Measurements from ENCODE around the gene BLMH. TPM values are rescaled to one million over a fixed set of nuclear protein-coding genes. Genes with fewer than 3 reads are reported as not detected.

Gene BLMH
- total and polyA plus RNA-seq, 9 of the 15 experiments (the other 6 are each of a cell fraction or from before 2014, with no cell fraction given), result 26.0 to 118 (median 67.3) TPM

- Histone ChIP-seq H3K27me3 (ENCODE audit: control insufficient read depth in 2 of 2, insufficient read depth in 2 of 2, low read length in 2 of 2) (no peaks in the 10 kb centered on the region), H3K9ac (ENCODE audit: insufficient read depth in 1 of 2, low read depth in 2 of 2, low read length in 2 of 2) (no peak overlapping the region), H3K36me3 (ENCODE audit: control insufficient read depth, insufficient read depth, low read length) (no peaks in the 10 kb centered on the region), H3K9me3 (replicated peaks; ENCODE audit: control insufficient read depth, insufficient read depth, low read depth, low read length) (no peaks in the 10 kb centered on the region), H3K4me3 (no peak overlapping the region), H4K20me1 (replicated peaks; ENCODE audit: control insufficient read depth, insufficient read depth, low read length) (no peaks in the 10 kb centered on the region), H3K27ac (ENCODE audit: extremely low read depth, low read depth, low read length) (no peak overlapping the region), H3K79me2 (ENCODE audit: control insufficient read depth, insufficient read depth, low read length) (no peaks in the 10 kb centered on the region), H3K4me1 (replicated peaks in 1 of 2; ENCODE audit: control insufficient read depth in 2 of 2, insufficient read depth in 2 of 2, low read length in 2 of 2) (peaks cover 0 to 22% of the 10 kb centered on the region in 2 experiments; a peak in 3 of 5 replicates), H3K4me2 (ENCODE audit: insufficient read depth, low read length) (no peak overlapping the region), H3K9me1 (ENCODE audit: control insufficient read depth, insufficient read depth, low read length) (no peaks in the 10 kb centered on the region), H2AFZ (ENCODE audit: low read depth, low read length) (0 out of 2 replicates have a peak overlapping the region, but pooled peaks have one; percentile 18)
- no peak for ATAC-seq
- WGBS (ENCODE audit: insufficient coverage, low coverage, missing lambda C conversion rate), result 35% methylated on average over 4 of the region's 4 CpGs
- in situ Hi-C loops (cut with MboI) (no loop called here), intact Hi-C loops (cut with micrococcal nuclease) (no loop called here)
- BruUV-seq (replicated peaks), result no TSS peak
- ChIA-PET POLR2A (interaction anchor here (0.7 kb wide), 1 partner anchor 15 kb away, joined by 3 read pairs; no protein-coding TSS in a partner anchor), CTCF (ENCODE audit: low intra/inter-chr PET ratio) (no interaction called here)
- no peak for TF ChIP-seq ZNF668 (CRISPR knock-in tag; IDR thresholded peaks at IDR 0.05)
- no peak for TF ChIP-seq POLR2AphosphoS2 (IDR thresholded peaks at IDR 0.05; ENCODE audit: low read length)
- TF ChIP-seq ZNF696 (CRISPR knock-in tag; conservative IDR thresholded peaks at IDR 0.05), result no peak
- TF ChIP-seq ZFP1 (CRISPR knock-in tag; IDR thresholded peaks at IDR 0.05), result no peak
- TF ChIP-seq MCM7 (IDR thresholded peaks at IDR 0.05), result no peak
- no peak for TF ChIP-seq USF2 (CRISPR knock-in tag; IDR thresholded peaks at IDR 0.05)
- no peak for TF ChIP-seq KLF16 (IDR thresholded peaks at IDR 0.05)
- TF ChIP-seq ELF2 (CRISPR knock-in tag; IDR thresholded peaks at IDR 0.05), result no peak
- TF ChIP-seq HNRNPL (IDR thresholded peaks at IDR 0.05; ENCODE audit: low read depth, low read length), result no peak
- TF ChIP-seq CREB3 (tag; conservative IDR thresholded peaks at IDR 0.05; ENCODE audit: low read depth), result no peak
- TF ChIP-seq ASH1L (IDR thresholded peaks at IDR 0.05; ENCODE audit: borderline replicate concordance, low read depth, partially characterized antibody), result no peak
- TF ChIP-seq SRSF1 (IDR thresholded peaks at IDR 0.05; ENCODE audit: low read depth, low read length), result no peak
- TF ChIP-seq TAF9B (IDR thresholded peaks at IDR 0.05; ENCODE audit: partially characterized antibody), result no peak
- DNase-seq (ENCODE audit: extremely low read depth in 1 of 4, low spot score in 3 of 4), result no peak
- no peak for FAIRE-seq
Measured at GRCh38 chr17:30321314-30321713, 29.6 kb upstream of the BLMH start.

Data from K562 (cell line).